ENCODE results near the gene ALDH1B1. TPM values are rescaled to one million over a fixed set of nuclear protein-coding genes. Genes with fewer than 3 reads are reported as not detected.

The ALDH1B1 gene
- total and polyA plus RNA-seq, 2 of the 13 experiments (the other 11 are each of a cell fraction or from before 2014, with no cell fraction given): 45.1 to 125 TPM

- WGBS (ENCODE audit: low lambda C conversion rate): 50% methylated on average over 1 of the region's 1 CpG
- H3K36me3 ChIP-seq (replicated peaks in 1 of 2; ENCODE audit: control insufficient read depth in 1 of 2, insufficient read depth in 2 of 2, low read length in 2 of 2): peaks cover 3 to 11% of the 10 kb centered on the region in 2 experiments; a peak in 4 of 5 replicates
- H3K27ac ChIP-seq (ENCODE audit: extremely low read length, insufficient read depth, low read length): no peak overlapping the region
- ChIA-PET POLR2A (interaction anchor here (1.6 kb wide), 1 partner anchor 12 kb away, joined by 5 read pairs; no protein-coding TSS in a partner anchor), CTCF (ENCODE audit: low intra/inter-chr PET ratio, low total read pairs) (no interaction called here)
- no peaks in the 10 kb centered on the region for H4K20me1 ChIP-seq (ENCODE audit: insufficient read depth, low read length)
- FAIRE-seq: no peak
- intact Hi-C loops (cut with micrococcal nuclease; ENCODE audit: unreplicated experiment): no loop called here
- no peak for ATAC-seq
- no peak overlapping the region for H2AFZ ChIP-seq (ENCODE audit: low read length)
- TF ChIP-seq SMARCE1 (IDR thresholded peaks at IDR 0.05; ENCODE audit: borderline replicate concordance) (no peak), ZSCAN20 (CRISPR knock-in tag; IDR thresholded peaks at IDR 0.05; ENCODE audit: borderline replicate concordance) (no peak), RXRB (CRISPR knock-in tag; IDR thresholded peaks at IDR 0.05; ENCODE audit: borderline replicate concordance) (no peak), ZNF496 (CRISPR knock-in tag; IDR thresholded peaks at IDR 0.05; ENCODE audit: insufficient replicate concordance) (no peak), FOSL2 (CRISPR knock-in tag; IDR thresholded peaks at IDR 0.05) (no peak), SMAD3 (CRISPR knock-in tag; IDR thresholded peaks at IDR 0.05) (no peak), ZFP82 (CRISPR knock-in tag; IDR thresholded peaks at IDR 0.05; ENCODE audit: borderline replicate concordance) (no peak), LCORL (IDR thresholded peaks at IDR 0.05) (no peak), LCORL (CRISPR knock-in tag; IDR thresholded peaks at IDR 0.05) (no peak), ZNF567 (CRISPR knock-in tag; IDR thresholded peaks at IDR 0.05; ENCODE audit: borderline replicate concordance) (no peak), KDM2A (CRISPR knock-in tag; IDR thresholded peaks at IDR 0.05; ENCODE audit: borderline replicate concordance, low read depth) (no peak), NFKB2 (CRISPR knock-in tag; IDR thresholded peaks at IDR 0.05; ENCODE audit: borderline replicate concordance) (no peak), TRAFD1 (CRISPR knock-in tag; IDR thresholded peaks at IDR 0.05; ENCODE audit: borderline replicate concordance) (no peak), BCLAF1 (IDR thresholded peaks at IDR 0.05) (no peak)
- no TSS peak for BruUV-seq (replicated peaks)
- no peak for DNase-seq (ENCODE audit: low spot score)
- no peak overlapping the region for H3K9ac ChIP-seq (ENCODE audit: insufficient read depth, low read depth, low read length)
- peaks cover 89% of the 10 kb centered on the region for H3K4me1 ChIP-seq (ENCODE audit: insufficient read depth, low read length)
- H3K27me3 ChIP-seq (ENCODE audit: control insufficient read depth in 1 of 2, insufficient read depth in 2 of 2, low read length in 2 of 2): no peaks in the 10 kb centered on the region; a peak in 1 of 5 replicates
- in situ Hi-C loops (cut with HindIII; ENCODE audit: extremely low pct_ligation_motif_present, low pct_unique_long_range_greater_than_20kb): no loop called here
- peak overlapping the region; percentile 14; the same call in 1 of the 2 replicates for H3K4me2 ChIP-seq (ENCODE audit: low read depth, low read length)
- H3K79me2 ChIP-seq (ENCODE audit: insufficient read depth, low read length): peaks cover 29% of the 10 kb centered on the region
- no peaks in the 10 kb centered on the region for H3K9me3 ChIP-seq (ENCODE audit: low read length)
- no peak overlapping the region for H3K4me3 ChIP-seq (replicated peaks in 1 of 3; ENCODE audit: insufficient read depth in 1 of 3, low read depth in 2 of 3, low read length in 3 of 3)
Measured at GRCh38 chr9:38390442-38390841, 2.1 kb upstream of the ALDH1B1 start.

Data from HepG2 (cell line).